T-helper 1 cell treated with Interleukin-12 subunit alpha and Interleukin-12 subunit beta and Interleukin-4 antibody, amounts not matched to agents 30 μg/mL and 1 μg/mL, for 36 hours (primary cell): ENCODE data around the gene CACNA1G.

ENCODE experiments used
- H3K27ac Mint-ChIP-seq: one replicate; pipeline ENCODE4 v1.8.0; 2021; ENCODE audit warnings: mild to moderate bottlenecking, mixed read lengths
- H3K27me3 Mint-ChIP-seq: one replicate; pipeline ENCODE4 v1.8.0; 2021; ENCODE audit warnings: low read depth, mixed read lengths
- H3K36me3 Mint-ChIP-seq: one replicate; pipeline ENCODE4 v1.8.0; 2021; ENCODE audit warnings: low read depth, mixed read lengths
- H3K4me1 Mint-ChIP-seq: one replicate; pipeline ENCODE4 v1.8.0; 2021; ENCODE audit warnings: low read depth, mixed read lengths
- H3K4me3 Mint-ChIP-seq: one replicate; pipeline ENCODE4 v1.8.0; 2021; ENCODE audit warnings: mild to moderate bottlenecking, moderate library complexity, mixed read lengths
- H3K9me3 Mint-ChIP-seq: one replicate; pipeline ENCODE4 v1.8.0; 2021; ENCODE audit warnings: mixed read lengths

CACNA1G gene

GRCh38 chr17:50562242-50563091, 2.0 kb downstream of the CACNA1G start:
- Mint-ChIP-seq H3K9me3 (no peaks in the 10 kb centered on the region), H3K36me3 (no peaks in the 10 kb centered on the region), H3K27ac (no peak overlapping the region), H3K4me3 (peak overlapping the region; percentile 55), H3K27me3 (peaks cover 82% of the 10 kb centered on the region), H3K4me1 (peaks cover 16% of the 10 kb centered on the region)

DNA sequence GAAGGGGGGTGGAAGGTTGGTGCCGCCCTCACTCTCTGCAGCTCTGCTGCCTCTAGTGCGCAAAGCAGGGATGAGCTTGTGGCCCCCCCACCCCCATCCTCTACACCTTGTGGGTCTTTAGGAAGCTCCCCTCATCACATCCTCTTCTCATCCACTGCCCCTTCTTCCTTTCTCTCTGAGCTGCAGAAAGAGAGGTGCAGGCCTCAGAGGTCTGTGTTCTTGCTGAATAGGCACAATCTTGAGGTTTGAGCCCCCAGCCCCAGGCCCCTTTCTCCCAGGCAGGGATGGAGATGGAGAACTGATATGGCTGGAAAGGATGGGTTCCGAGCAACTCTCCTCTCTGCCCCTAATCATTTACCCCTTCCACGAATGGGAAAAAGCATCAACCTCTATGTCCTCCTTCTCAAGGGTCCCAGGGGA, 2.6 kb downstream of the CACNA1G start:
- Mint-ChIP-seq H3K27ac (no peak overlapping the region), H3K36me3 (no peaks in the 10 kb centered on the region), H3K9me3 (no peaks in the 10 kb centered on the region), H3K4me1 (peaks cover 16% of the 10 kb centered on the region), H3K4me3 (no peak overlapping the region), H3K27me3 (peaks cover 82% of the 10 kb centered on the region)

- Mint-ChIP-seq H3K4me1 (peaks cover 9% of the 10 kb centered on the region), H3K27ac (no peak overlapping the region), H3K36me3 (no peaks in the 10 kb centered on the region), H3K27me3 (peaks cover 68% of the 10 kb centered on the region), H3K9me3 (no peaks in the 10 kb centered on the region), H3K4me3 (no peak overlapping the region)
Measured at GRCh38 chr17:50564916-50565315, 4.4 kb downstream of the CACNA1G start.

DNA sequence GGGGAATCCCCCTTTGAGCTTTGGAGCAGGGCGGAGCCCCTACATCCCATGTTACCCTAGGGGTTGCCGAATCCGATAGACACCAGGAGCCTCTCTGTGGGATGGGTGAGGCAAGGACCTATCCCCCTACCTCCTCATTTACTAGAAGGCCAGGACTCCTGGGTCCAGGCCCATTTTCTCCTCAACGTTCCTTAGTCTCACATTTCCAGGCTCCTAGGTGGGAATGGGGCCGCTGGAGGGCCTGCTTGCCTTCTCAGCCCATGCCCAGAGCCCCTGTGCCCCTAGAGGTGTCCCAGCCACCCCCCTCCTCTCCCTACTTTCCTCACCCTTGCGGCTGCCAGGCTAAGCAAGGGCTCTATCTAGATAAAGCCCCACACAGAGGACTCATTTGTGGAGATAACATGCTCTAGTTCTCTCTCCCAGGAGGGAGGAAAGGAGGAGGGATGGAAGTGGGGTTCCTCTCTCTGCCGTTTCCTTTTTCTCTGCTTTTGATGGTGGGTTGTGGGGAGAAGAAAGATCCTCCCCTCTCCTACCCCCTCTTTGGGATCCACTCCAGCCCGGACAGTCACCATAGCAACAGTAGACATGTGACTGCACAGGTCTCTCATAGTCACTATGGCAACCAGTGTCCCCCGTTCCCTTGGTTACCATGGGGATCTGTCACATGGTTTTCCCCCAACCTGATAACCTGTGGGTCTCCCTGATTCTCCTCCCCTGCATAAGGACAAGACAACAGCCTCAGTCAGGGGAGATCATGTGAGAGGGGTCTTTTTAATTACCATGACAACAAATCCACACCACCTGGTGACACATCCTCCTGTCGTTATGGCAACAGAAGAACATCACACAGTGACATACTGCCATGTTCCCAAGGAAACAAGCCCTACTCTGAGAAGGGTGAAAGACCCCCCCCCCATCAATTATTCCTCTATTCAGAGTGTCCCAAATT, 5.2 kb downstream of the CACNA1G start:
- Mint-ChIP-seq H3K27me3 (peaks cover 64% of the 10 kb centered on the region), H3K27ac (no peak overlapping the region), H3K4me3 (no peak overlapping the region), H3K9me3 (no peaks in the 10 kb centered on the region), H3K36me3 (no peaks in the 10 kb centered on the region), H3K4me1 (peaks cover 5% of the 10 kb centered on the region)

DNA sequence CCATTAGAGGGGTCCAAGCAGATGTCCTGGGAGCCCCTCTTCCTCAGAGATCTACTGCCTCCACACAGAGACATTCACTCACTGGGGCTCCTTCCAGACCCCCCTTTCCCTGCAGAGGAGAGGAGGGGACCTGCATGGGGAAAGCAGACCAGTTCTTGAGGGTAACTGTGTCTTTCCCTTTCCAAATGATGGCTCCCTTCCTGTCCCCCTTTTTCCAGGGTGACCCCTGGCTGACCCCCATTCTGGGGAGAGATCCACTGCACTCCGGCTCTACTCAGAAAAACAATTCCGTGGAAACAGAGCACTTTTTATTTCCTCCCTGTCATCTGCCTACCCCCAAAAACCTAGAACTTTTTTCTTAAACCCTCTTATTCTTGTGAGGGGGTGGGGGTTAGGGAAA, 6.4 kb downstream of the CACNA1G start:
- peaks cover 5% of the 10 kb centered on the region for H3K4me1 Mint-ChIP-seq
- H3K36me3 Mint-ChIP-seq, result no peaks in the 10 kb centered on the region
- H3K9me3 Mint-ChIP-seq, result no peaks in the 10 kb centered on the region
- H3K4me3 Mint-ChIP-seq, result no peak overlapping the region
- no peak overlapping the region for H3K27ac Mint-ChIP-seq
- H3K27me3 Mint-ChIP-seq, result peaks cover 64% of the 10 kb centered on the region

- Mint-ChIP-seq H3K36me3 (no peaks in the 10 kb centered on the region), H3K27ac (no peak overlapping the region), H3K4me3 (no peak overlapping the region), H3K27me3 (peaks cover 47% of the 10 kb centered on the region), H3K9me3 (no peaks in the 10 kb centered on the region), H3K4me1 (no peaks in the 10 kb centered on the region)
Measured at GRCh38 chr17:50568659-50569058, 8.1 kb downstream of the CACNA1G start.

- H3K27me3 Mint-ChIP-seq, result peaks cover 37% of the 10 kb centered on the region
- no peaks in the 10 kb centered on the region for H3K36me3 Mint-ChIP-seq
- H3K27ac Mint-ChIP-seq, result no peak overlapping the region
- H3K9me3 Mint-ChIP-seq, result no peaks in the 10 kb centered on the region
- H3K4me1 Mint-ChIP-seq, result no peaks in the 10 kb centered on the region
- H3K4me3 Mint-ChIP-seq, result no peak overlapping the region
Measured at GRCh38 chr17:50569592-50569991, 9.1 kb downstream of the CACNA1G start.

GRCh38 chr17:50570032-50570431, 9.5 kb downstream of the CACNA1G start:
- H3K27ac Mint-ChIP-seq, result no peak overlapping the region

DNA sequence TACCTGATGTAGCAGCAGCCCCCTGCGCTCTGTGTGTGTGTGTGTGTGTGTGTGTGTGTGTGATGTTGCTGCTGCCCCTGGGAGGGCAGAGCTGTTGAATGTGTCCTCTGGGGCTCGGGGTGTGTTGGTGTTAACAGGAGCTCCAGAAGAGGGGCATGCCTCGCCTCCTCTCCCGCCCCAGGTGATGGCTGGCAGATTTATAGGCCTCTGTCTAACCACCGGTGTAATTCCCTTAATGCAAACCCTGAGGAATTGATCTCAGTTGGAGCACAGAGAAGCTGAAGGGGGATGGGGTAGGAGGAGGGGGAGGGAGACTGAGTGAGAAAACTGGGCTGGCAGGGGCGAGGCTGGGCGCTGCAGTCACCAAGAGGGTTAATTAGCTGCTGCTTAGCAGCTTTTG, 10.0 kb downstream of the CACNA1G start:
- H3K27ac Mint-ChIP-seq, result no peak overlapping the region
- H3K4me3 Mint-ChIP-seq, result no peak overlapping the region
- no peaks in the 10 kb centered on the region for H3K9me3 Mint-ChIP-seq
- H3K36me3 Mint-ChIP-seq, result no peaks in the 10 kb centered on the region
- H3K27me3 Mint-ChIP-seq, result peaks cover 28% of the 10 kb centered on the region
- no peaks in the 10 kb centered on the region for H3K4me1 Mint-ChIP-seq

More at GRCh38 chr17:50570032-50570431, 9.5 kb downstream of the CACNA1G start:
- Mint-ChIP-seq H3K27me3 (peaks cover 33% of the 10 kb centered on the region), H3K4me3 (no peak overlapping the region), H3K9me3 (no peaks in the 10 kb centered on the region), H3K36me3 (no peaks in the 10 kb centered on the region), H3K4me1 (no peaks in the 10 kb centered on the region)

DNA sequence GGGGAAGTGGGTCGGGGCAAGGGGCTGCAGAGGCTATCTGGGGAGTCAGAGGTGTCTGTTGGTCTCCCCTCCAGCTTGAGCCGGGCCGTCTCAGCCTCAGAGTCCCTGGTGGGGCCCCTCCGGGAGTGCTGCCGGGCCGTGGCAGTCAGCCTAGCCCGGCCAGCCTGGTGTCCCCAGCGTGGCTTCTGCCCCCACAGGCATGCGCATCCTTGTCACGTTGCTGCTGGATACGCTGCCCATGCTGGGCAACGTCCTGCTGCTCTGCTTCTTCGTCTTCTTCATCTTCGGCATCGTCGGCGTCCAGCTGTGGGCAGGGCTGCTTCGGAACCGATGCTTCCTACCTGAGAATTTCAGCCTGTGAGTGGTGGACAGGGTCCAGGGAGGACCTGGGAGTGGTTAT, 11.2 kb downstream of the CACNA1G start:
- no peaks in the 10 kb centered on the region for H3K36me3 Mint-ChIP-seq
- H3K27me3 Mint-ChIP-seq, result peaks cover 16% of the 10 kb centered on the region
- H3K27ac Mint-ChIP-seq, result no peak overlapping the region
- H3K9me3 Mint-ChIP-seq, result no peaks in the 10 kb centered on the region
- H3K4me3 Mint-ChIP-seq, result no peak overlapping the region
- no peaks in the 10 kb centered on the region for H3K4me1 Mint-ChIP-seq

DNA sequence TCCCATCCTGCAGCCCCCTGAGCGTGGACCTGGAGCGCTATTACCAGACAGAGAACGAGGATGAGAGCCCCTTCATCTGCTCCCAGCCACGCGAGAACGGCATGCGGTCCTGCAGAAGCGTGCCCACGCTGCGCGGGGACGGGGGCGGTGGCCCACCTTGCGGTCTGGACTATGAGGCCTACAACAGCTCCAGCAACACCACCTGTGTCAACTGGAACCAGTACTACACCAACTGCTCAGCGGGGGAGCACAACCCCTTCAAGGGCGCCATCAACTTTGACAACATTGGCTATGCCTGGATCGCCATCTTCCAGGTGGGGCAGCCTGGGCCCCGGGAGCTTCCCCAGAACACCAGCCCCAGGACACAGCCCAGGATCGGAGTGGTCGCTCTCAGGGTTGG, 12.0 kb downstream of the CACNA1G start:
- Mint-ChIP-seq H3K27me3 (peaks cover 10% of the 10 kb centered on the region), H3K4me3 (no peak overlapping the region), H3K27ac (no peak overlapping the region), H3K9me3 (no peaks in the 10 kb centered on the region), H3K36me3 (no peaks in the 10 kb centered on the region), H3K4me1 (no peaks in the 10 kb centered on the region)

GRCh38 chr17:50573866-50574611, 13.5 kb downstream of the CACNA1G start:
- Mint-ChIP-seq H3K4me3 (no peak overlapping the region), H3K27me3 (no peaks in the 10 kb centered on the region), H3K4me1 (no peaks in the 10 kb centered on the region), H3K9me3 (no peaks in the 10 kb centered on the region), H3K27ac (no peak overlapping the region), H3K36me3 (no peaks in the 10 kb centered on the region)

GRCh38 chr17:50575581-50576210, 15.2 kb downstream of the CACNA1G start:
- no peaks in the 10 kb centered on the region for H3K36me3 Mint-ChIP-seq

GRCh38 chr17:50576864-50577263, 16.3 kb downstream of the CACNA1G start:
- H3K9me3 Mint-ChIP-seq, result no peaks in the 10 kb centered on the region
- peaks cover under 1% of the 10 kb centered on the region for H3K27me3 Mint-ChIP-seq
- no peaks in the 10 kb centered on the region for H3K36me3 Mint-ChIP-seq
- no peak overlapping the region for H3K27ac Mint-ChIP-seq
- H3K4me1 Mint-ChIP-seq, result no peaks in the 10 kb centered on the region
- no peak overlapping the region for H3K4me3 Mint-ChIP-seq

More at GRCh38 chr17:50575581-50576210, 15.2 kb downstream of the CACNA1G start:
- no peaks in the 10 kb centered on the region for H3K9me3 Mint-ChIP-seq
- no peak overlapping the region for H3K27ac Mint-ChIP-seq
- no peaks in the 10 kb centered on the region for H3K27me3 Mint-ChIP-seq
- H3K4me1 Mint-ChIP-seq, result no peaks in the 10 kb centered on the region
- H3K4me3 Mint-ChIP-seq, result no peak overlapping the region
